Coronary artery (tissue), 2 donors: ENCODE data around the gene TMSB15C.
"Not testable (repeated sequence)": the region's sequence is repeated elsewhere in the genome, so short reads cannot be mapped to it uniquely, and the experiment has no call there.

Experiments
- DNase-seq: peaks from one replicate; pipeline ENCODE4 v3.0.0-alpha.2; 2017; ENCODE audit warnings: low spot score
- H3K27ac ChIP-seq, 2 donors: fragments of 200-600 bp; sonication (generic); one replicate each; pipeline ENCODE4 v1.5.1; 2016 to 2019
- H3K4me3 ChIP-seq: fragments of 200-600 bp; sonication (generic); 2 replicates; pipeline ENCODE4 v1.5.1; 2016; ENCODE audit warnings: mild to moderate bottlenecking, moderate library complexity
- TF ChIP-seq, protein P1 (sequence below): fragments of 200-600 bp; sonication (generic); IDR thresholded peaks from one replicate; pipeline ENCODE4 v1.5.1; 2019; ENCODE audit warnings: antibody characterized with exemption

Gene TMSB15C

DNA sequence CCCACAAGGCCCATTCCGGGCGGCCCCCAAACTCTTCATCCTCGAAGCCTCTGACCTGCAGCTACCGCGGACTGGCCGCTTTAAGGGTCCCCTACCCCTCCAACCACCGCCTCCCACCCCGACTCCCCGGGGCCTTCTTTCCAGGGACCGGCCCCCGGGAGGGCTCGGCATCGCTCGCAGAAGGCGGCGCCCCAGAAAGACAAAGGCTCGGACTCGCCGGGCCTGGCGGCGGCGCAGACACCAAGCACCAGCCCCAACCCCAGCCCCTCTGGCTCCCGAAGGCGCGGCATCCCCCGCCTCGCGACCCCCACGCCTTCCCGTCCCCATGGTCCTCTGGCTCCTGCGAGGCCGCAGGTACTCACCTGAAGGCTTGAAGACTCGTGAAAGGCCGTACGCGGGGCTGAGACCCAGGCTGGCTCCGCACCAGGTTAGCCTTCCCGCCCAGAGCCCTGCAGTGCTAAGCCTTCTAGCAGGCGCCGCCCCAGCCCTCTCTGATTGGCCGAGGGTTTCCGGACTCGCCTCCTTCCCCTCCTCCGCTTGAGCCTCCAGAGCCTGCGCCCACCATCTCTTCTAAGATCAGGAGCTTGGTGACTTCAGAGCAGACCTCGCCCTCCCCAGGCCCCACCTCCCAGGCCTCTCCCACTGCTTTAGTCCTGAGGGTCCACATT lies at the start of gene TMSB15C:
Gene TMSB15C (minus strand): TSS at position 459 of the 668 bp plus-strand sequence.
- H3K4me3 ChIP-seq, DNase-seq, H3K27ac ChIP-seq: not testable (repeated sequence)

DNA sequence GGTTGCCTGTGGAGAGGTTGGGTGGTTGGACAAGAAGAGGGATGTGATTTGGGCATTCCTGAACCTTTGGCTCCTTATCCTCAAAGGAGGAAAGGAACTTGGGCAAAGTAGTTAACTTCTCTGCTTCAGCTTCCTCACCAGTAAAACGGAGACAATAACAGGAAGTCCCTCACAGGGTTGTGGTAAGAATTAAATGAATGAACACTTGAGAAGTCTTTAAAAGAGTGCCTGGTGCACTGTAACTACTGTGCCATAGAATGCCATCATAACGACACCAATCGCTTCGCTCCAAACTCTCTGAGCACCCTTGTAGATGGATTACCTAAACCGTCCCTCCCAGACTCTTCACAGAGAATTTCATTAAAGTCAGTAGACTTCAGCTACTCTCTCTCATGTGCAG lies 46.8 kb upstream of the TMSB15C start:
- TF ChIP-seq, protein P1, sequence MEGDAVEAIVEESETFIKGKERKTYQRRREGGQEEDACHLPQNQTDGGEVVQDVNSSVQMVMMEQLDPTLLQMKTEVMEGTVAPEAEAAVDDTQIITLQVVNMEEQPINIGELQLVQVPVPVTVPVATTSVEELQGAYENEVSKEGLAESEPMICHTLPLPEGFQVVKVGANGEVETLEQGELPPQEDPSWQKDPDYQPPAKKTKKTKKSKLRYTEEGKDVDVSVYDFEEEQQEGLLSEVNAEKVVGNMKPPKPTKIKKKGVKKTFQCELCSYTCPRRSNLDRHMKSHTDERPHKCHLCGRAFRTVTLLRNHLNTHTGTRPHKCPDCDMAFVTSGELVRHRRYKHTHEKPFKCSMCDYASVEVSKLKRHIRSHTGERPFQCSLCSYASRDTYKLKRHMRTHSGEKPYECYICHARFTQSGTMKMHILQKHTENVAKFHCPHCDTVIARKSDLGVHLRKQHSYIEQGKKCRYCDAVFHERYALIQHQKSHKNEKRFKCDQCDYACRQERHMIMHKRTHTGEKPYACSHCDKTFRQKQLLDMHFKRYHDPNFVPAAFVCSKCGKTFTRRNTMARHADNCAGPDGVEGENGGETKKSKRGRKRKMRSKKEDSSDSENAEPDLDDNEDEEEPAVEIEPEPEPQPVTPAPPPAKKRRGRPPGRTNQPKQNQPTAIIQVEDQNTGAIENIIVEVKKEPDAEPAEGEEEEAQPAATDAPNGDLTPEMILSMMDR: no peak
- no peak overlapping the region for H3K4me3 ChIP-seq
- H3K27ac ChIP-seq: no peak overlapping the region

GRCh38 chrX:104118765-104119164 lies 42.7 kb upstream of the TMSB15C start:
- TF ChIP-seq, protein P1: no peak
- Histone ChIP-seq H3K27ac (no peak overlapping the region), H3K4me3 (no peak overlapping the region)
- no peak for DNase-seq

More for the DNA sequence above, 46.8 kb upstream of the TMSB15C start:
- no peak for DNase-seq

DNA sequence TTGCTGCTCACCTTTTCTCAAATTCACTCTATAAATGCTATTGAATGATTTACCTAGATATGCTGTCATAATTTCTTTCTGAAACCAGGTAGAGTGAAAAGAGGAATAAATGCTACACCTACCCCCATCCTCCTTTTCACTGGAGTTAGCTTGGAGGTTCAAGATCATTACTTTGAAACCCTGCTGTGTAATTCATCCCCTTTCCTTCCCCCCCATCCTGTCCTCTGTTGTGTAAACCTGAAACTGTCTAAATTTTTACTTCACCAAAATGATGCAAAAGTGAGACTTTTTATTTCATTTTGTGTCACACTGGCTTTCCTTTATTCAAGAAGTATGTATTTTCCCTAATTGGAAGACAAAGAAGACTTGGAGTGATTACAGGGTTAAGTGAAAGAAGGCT lies 41.7 kb upstream of the TMSB15C start:
- DNase-seq: no peak
- H3K27ac ChIP-seq: no peak overlapping the region
- TF ChIP-seq, protein P1: no peak
- no peak overlapping the region for H3K4me3 ChIP-seq

GRCh38 chrX:104113222-104113965 lies 37.4 kb upstream of the TMSB15C start:
- peak overlapping the region; percentile 67 to 88 for H3K27ac ChIP-seq
- H3K4me3 ChIP-seq: peak overlapping the region; percentile 81
- DNase-seq: no peak
- TF ChIP-seq, protein P1: no peak

DNA sequence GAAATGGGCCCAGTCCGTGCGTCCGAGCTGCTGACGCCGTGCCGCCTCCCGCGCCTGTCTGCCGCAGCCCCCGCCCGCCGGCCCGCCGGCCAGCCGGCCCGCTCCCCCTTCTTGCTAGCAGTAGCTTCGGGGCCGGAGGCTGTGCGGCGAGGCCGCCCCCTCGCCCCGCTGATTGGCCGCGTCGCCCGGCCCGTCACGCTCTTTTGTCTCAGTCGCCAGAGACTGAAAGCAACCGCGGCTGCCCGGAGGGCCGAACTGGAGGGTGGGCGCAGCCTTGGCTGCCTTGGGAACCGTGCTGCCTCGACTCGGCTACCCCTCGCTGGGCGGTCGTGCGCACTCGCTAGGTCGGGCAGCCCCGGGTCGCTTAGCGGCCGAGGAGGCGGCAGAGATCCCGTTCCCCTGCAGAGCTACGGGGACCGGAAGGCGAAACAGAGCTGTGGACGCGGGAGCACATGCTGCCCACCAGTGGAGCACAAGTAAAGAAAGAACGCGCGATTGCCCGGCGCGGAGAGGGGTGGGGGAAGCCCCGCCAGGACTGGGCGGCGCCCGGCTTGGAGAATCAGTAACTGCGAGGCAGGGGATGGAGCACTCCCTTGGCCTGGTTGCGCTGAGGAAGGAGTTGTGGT lies 36.4 kb upstream of the TMSB15C start, which contains the start of gene ZCCHC18:
Gene ZCCHC18 (plus strand): TSS at position 198 of the 626 bp plus-strand sequence. CDS start 1,589 bp downstream, outside the sequence.
- Histone ChIP-seq H3K27ac (peak within 1 kb of the TSS; percentile 67 to 88), H3K4me3 (peak within 1 kb of the TSS; percentile 81)
- peak; percentile 79 for DNase-seq
- TF ChIP-seq, protein P1: no peak

DNA sequence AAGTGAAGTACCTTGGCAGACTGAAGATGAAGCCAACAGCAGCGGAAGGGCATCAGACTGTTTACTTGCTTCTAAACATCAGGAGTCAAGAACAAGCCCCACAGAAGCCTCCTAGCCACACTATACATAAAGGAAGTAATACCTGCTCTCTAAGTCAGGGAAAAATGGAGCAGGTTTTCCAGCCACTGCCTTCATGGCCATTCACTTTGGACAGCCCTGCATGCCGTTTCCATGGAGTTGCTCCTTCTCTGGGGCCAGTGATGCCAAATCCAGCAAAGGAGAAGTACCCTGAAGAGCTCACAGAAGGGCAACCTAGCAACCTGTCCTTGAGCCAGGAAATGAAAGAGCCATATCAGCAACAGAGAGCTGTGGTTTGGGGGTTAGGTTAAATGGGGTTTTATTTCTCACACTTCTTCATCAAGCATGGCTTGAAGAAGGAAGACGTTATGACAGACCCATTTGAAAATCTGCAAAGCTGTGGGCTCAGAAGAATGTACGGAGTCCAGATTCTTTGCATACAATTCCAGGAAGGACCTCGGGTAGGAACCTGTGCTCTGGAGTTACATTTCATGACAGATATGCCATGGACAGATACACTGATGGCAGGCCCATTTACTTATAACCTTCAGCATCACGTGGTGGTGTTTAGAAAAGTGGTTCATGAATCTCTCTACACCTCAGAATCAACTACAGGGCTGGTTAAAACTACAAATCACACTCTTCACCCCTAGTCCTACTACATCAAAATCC lies 34.6 kb upstream of the TMSB15C start:
- DNase-seq, H3K4me3 ChIP-seq, H3K27ac ChIP-seq: not testable (repeated sequence)
